GM21737 (cell line): ENCODE data around the gene CPNE5.

Experiments used
- ATAC-seq: cut with Tn5 transposase; IDR thresholded peaks from one replicate; pipeline ENCODE4 v1.9.1; 2021; ENCODE audit warnings: mild to moderate bottlenecking, moderate library complexity; ENCODE audit not compliant: unreplicated experiment

CPNE5 gene

GRCh38 chr6:36836111-36837021 lies 2.9 kb downstream of the CPNE5 start:
- no peak for ATAC-seq

DNA sequence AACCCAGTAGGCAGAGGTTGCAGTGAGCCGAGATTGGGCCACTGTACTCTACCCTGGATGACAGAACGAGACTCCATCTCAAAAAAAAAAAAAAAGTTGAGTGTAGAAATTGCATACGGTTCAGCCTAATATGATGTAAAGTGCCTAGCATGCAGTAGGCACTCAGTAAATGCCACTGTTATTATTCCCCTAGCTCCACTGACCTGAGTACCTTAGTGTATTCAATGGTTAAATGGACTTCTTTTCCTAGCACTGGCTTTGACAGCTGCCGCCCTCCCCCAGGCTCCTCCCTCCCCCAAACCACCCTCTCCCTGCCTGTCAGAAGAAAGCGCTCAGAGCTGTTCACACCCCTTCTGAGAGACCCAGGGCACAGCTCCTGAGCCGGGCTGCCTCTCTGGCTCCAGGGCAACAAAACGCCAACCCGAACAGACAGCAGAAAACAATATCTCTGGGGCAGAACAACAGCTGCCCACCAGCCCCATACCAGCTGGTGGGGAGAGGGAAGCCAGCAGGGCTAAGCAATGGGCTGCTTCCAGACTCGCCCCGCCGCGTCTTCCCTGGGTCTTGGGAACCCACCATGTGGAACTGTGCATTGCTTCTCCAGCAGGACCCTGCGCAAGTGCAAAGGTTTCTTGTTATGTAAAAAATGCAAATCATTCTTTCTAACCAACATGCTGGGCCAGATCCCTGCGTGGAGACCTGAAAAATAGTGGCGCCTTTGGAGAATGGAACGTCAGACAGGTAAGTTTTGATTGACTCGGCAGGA lies 4.5 kb downstream of the CPNE5 start:
- ATAC-seq, result no peak

DNA sequence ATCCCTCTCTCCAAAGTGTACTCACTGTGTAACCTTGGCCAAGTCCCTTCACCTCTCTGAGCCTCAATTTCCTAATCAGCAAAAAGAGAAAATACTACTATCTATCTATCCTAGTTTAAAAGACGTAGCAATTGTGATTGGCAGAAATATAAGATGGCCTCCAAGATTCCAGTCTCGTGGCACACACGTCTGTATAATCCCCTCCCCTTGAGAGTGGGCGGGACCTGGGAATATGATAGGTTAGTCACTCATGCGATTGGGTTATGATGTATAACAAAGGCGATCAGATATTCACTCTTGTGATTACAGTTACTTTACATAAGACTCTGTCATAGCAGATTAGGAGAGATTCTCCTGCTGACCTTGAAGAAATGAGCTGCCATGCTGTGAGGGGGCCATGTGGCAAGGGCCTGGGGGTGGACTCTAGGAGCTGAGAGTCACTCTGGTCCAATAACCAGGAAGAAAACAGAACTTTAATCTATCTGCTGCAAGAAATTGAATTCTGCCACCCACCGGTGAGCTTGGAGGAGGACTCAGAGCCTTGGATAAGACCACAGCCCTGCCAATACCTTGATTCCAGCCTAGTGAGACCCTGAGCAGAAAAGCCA lies 6.0 kb downstream of the CPNE5 start:
- ATAC-seq, result no peak

GRCh38 chr6:36832313-36832712 lies 6.9 kb downstream of the CPNE5 start:
- no peak for ATAC-seq

DNA sequence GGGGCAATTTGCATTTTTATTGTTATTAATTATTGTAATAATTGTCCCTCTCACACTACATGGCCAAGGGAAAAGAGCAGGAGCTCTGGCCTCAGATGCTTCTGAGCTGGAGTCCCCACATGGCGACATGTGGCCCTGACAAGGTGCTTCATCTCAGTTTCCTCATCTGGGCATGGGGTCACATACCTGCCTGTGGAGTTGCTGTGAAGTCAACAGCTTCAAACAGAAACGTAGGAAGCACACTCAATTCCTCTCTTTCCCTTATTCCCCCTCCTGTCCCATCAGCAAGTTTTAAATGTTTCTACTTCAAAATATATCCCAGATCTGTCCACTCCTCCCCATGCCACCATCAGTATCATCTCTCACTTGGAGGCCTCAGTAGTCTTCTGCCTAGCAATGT lies 8.7 kb downstream of the CPNE5 start:
- no peak for ATAC-seq

- no peak for ATAC-seq
These were observed 9.2 kb downstream of the CPNE5 start for GRCh38 chr6:36829919-36830544.

GRCh38 chr6:36827261-36828079 lies 11.8 kb downstream of the CPNE5 start:
- ATAC-seq, result no peak

DNA sequence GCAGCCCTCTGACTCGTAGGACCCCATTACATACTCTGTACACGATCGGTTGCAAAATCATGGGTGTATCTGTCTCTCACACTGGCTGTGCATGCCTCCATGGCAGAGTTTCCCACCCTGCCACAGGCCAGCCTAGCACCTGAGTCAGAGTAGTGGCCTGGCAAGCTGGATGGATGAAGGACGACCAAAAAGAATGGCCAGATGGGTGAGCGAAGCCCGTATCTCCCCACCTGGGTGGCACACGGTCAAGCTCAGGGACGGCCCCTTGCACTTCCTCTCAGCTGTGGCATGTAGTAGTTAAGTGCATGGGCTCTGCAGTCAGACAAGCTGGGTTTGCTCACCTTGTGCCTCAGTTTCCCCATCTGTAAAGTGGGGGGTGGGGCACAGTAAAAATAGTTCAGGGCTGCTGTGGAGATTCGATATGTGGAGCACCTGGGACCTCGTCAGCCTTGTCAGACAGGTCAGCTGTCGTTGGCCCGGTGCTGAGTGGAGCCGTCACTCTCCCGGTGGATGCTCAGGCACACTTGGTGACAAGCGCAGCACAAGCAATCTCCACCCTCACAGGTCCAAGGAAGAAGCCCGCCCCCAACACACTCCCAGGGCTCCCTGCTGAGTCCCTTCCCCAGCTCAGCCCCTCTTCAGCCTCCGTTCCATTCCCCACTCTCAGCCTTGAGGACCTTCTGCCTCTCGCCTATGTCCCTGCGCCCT lies 12.6 kb downstream of the CPNE5 start:
- no peak for ATAC-seq

- no peak for ATAC-seq
These were observed 13.2 kb downstream of the CPNE5 start for GRCh38 chr6:36825994-36826393.

DNA sequence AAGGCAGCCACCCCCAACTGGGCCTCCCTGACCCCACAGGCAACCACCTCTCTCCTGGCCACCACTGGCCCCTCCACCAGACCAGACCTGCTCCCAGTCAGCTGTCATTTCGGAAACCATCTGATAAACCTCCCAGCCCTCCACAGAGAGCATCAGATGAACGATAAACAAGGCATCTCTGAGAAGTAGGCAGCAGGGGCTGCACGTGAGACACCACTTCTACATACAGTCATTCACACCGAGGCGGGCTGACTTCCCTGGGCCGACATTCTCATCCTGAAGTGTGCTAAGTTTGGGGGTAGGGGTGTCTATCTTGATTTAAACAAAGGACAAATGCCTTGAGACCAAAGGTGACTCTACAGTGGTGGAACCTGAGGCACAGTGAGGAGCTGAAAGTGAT lies 13.8 kb downstream of the CPNE5 start:
- no peak for ATAC-seq

DNA sequence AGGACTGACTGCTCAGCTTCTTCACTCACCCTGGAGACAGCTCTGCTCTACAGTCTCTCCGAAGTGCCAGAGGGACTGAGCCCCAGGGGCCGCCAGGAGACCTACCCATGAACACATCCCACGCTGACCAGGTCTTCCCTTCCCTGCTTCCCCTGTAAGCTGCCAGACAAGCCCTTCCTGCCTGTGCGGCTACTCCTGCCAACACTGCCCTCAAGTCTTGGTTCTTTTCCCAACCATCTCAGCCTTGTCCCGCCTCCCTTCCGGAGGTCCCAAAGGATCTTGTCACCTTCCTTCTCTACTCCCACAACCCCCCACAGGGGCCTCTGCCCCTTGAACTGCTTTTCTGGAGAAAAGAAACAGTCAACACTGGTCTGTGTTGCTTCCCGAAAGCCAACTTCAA lies 15.0 kb downstream of the CPNE5 start:
- ATAC-seq, result no peak

DNA sequence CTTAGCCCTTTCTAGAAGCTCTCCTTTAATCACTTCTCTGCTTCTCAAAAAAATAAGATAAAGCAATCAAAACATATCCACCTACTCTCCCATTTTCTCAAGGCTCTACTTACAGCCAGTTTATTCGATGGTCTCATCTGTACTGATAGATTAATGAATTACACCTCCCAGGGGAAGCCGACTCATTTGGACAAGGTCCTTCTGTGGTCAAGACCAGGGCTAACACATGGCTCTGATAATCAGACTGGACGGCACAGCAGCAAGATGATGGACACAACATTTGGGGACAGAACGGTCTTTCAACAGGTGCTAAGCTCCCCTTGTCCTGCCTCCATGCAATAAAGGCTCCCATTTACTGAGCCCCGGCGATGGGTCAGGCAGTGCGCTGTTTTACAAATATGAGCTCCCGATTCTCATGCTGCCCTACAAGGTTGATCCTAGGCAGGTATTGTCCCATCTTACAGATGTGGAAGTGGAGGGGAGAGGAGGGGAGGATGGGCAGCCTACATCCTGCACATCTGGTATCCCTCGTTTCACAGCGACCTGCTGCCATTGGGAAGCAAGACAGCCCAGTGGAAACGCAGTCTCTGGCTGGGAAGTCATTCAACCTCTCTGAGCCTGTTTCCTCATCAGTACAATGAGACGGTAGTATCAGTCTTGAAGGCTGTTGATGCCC lies 15.7 kb downstream of the CPNE5 start:
- no peak for ATAC-seq

DNA sequence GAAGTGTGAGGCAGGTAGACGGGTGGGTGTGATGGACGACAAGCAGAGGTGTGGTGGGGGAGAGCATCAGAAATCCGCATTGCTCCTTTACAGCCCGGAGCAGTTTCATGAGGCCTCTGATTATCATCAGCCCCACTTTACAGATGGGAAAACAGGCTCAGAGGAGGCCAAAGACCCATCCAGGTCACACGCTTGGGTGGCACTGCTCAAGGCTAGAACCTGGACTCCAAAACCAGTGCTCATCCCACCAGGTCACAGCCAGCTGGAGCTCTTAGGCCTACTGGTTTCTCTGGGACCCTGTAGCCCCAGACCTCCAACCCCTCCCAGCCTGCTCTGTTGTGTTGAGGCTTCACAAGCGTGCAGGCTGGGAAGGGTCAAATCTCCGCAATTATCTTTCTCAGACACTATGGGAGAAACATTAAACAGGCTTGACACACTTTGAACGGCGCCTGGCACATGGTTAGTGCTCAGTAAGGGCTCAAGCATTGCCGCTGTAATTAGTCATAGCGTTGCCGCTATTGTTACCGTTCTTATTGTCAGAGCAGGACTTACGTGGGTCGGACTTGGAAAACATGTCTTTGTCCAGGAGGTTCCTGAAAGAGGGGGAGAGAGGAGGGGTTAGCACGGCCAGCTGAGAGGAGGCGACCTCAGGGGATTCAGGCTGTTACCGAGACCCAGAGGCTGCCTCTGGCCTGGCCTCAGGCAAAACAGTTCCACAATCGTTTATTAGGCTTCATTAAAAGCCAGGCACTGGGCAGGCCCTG lies 16.6 kb downstream of the CPNE5 start:
- ATAC-seq, result no peak

GRCh38 chr6:36821581-36822335 lies 17.5 kb downstream of the CPNE5 start:
- no peak for ATAC-seq

GRCh38 chr6:36820700-36821580 lies 18.3 kb downstream of the CPNE5 start:
- ATAC-seq, result no peak

GRCh38 chr6:36818756-36819155 lies 20.5 kb downstream of the CPNE5 start:
- ATAC-seq, result no peak

GRCh38 chr6:36817847-36818246 lies 21.4 kb downstream of the CPNE5 start:
- ATAC-seq, result no peak
